ENCODE measurements around the gene ABCC3.
A peak's percentile ranks its signal among the peaks of the same experiment; 100 is the strongest.
"Not testable (repeated sequence)": the region's sequence is repeated elsewhere in the genome, so short reads cannot be mapped to it uniquely, and the experiment has no call there.

The ABCC3 gene

DNA sequence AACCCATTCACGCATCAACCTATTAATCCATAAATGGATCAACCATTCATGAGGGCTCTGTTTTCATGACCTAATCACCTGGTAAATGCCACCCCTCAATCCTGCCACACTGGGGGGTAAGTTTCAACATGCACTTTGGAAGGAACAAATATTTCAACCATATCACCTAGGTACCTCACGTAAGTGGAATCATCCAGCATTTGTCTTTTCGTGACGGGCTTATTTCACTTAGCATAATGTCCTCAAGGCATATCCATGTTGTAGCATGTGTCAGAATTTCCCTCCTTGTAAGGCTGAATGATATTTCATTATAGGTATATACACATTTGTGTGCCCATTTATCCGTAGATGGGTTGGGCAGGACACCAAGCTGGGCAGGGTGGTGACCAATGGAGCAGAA, 37.4 kb downstream of the ABCC3 start:
- no peak for DNase-seq

DNA sequence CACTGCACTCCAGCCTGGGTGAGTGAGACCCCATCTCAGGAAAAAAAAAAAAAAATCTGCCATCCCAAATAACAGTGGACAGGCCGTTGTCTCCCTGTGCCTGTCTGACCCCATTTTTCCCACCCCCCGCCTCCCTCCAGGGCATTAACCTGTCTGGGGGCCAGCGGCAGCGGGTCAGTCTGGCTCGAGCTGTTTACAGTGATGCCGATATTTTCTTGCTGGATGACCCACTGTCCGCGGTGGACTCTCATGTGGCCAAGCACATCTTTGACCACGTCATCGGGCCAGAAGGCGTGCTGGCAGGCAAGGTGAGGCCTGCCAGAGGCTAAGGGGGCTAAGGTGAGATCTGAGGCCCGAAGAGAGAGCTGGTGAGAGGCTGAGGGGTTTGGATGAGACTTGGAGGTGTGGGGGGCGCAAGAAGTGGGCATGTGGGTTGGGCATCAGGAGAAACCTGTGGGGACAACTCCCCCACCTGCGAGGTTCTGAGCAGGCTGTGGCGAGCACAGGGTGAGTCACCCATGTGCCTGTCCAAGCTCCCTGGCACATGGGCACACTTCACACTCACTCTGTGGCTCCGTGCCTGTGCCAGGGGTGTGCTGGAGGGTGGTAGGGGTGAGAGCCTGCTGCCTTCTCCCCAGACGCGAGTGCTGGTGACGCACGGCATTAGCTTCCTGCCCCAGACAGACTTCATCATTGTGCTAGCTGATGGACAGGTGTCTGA, 38.3 kb downstream of the ABCC3 start:
- no peak for DNase-seq

DNA sequence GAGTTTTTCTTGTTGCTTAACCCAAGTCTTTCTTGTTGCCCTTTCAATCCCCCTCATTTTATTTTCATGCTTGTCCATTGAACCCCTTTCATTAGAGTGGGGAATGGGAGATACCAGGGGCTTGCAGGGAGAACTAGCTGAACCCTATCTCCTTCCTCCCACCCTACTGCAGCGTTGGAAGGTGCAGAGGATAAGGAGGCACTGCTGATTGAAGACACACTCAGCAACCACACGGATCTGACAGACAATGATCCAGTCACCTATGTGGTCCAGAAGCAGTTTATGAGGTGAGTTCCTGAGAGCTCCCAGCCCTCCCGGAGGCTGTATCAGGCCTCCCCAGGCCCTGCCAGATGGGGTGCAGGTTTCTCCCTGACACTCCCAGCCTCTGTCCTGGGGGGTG, 40.5 kb downstream of the ABCC3 start:
- no peak for DNase-seq

DNA sequence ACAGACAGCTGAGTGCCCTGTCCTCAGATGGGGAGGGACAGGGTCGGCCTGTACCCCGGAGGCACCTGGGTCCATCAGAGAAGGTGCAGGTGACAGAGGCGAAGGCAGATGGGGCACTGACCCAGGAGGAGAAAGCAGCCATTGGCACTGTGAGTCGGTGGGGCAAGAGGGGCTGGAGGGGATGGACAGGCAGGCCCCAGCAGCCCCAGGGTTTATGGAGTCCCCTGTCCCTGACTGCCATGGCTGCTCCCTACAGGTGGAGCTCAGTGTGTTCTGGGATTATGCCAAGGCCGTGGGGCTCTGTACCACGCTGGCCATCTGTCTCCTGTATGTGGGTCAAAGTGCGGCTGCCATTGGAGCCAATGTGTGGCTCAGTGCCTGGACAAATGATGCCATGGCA, 40.9 kb downstream of the ABCC3 start:
- DNase-seq, result no peak

DNA sequence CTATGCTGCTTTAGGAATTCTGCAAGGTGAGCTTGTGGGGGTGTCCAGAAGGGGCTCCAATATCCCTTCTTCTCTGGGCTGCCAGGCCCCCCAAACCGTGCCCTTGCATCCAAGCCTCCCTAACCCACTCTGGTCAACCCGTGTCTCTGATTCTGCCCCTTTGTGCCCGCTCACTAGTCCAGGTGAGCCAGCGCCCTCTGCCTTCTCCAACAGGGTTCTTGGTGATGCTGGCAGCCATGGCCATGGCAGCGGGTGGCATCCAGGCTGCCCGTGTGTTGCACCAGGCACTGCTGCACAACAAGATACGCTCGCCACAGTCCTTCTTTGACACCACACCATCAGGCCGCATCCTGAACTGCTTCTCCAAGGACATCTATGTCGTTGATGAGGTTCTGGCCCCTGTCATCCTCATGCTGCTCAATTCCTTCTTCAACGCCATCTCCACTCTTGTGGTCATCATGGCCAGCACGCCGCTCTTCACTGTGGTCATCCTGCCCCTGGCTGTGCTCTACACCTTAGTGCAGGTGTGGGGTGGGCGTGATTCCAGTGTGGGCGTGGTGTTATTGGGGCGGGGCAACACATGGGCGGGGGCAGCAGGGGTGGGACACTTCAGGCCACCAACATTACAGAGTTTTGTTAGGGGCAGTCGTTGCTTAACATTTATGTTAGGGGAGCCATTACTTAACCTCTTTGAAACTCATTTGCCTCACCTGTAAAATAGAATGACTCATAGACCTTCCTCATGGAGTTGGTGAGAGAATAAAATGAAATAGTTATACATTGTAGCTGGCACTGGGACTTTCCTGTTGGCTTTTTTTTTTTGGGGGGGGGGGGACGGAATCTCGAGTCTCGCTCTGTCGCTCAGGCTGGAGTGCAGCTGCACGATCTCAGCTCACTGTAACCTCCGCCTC, 41.6 kb downstream of the ABCC3 start:
- DNase-seq, result no peak

DNA sequence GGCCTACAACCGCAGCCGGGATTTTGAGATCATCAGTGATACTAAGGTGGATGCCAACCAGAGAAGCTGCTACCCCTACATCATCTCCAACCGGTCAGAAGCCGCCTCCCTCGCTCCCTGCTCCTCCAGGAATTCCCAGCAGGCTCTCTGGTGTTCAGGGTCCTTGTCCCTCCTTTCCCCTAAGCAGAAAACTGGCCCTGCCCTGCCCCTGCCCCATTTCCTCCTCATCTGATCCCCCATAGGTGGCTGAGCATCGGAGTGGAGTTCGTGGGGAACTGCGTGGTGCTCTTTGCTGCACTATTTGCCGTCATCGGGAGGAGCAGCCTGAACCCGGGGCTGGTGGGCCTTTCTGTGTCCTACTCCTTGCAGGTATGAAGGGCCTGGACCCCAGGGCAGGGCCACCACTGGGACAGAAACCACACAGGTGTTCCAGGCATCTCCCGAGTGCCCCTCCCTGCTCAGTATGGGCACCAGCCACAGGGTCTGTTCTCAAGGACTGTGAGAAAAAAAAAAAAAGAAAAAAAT, 43.2 kb downstream of the ABCC3 start:
- DNase-seq, result no peak

DNA sequence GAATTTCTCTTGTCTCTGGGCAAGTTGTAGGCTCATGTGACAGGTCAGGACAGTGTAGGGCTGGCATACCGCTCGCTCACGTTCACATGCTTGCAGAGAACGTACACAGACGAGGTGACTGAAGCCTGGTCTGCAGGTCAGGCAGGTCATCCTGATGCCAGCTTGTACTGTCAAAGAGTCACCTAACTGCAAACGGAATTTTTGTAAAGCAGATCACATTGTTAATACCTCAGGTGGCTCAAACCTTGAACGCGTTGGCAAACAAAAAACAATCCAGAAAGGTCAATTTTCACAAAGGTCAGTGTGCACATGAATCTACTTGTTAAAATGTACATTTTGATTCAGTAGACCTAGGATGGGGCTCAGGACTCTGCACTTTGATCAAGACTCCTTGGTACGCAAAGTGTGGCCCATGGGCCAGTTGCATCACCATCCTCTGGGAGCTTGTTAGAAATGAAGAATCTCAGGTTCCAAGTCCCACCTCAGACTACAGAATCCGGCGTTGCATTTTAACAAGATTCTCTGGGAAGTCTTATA, 44.4 kb downstream of the ABCC3 start:
- no peak for DNase-seq

DNA sequence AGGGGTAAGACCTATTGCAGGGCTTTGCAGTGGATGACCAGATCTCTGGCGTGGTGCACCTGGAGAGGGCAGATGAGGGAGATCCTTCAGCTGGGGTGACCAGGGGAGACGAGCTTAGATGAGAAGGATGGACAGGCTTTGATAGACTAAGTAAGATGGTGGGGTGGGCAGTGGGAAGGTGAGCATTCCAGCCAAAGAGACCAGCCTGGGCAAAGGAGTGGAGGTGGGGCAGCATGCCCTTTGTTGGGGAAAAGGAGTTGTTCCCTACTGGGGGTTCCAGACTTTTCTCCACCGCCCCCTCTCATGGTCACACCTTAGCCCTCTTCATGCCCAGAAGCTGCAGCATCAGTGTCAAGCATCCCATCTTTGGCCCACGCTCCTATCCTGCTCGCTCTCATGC, 45.4 kb downstream of the ABCC3 start:
- no peak for DNase-seq

DNA sequence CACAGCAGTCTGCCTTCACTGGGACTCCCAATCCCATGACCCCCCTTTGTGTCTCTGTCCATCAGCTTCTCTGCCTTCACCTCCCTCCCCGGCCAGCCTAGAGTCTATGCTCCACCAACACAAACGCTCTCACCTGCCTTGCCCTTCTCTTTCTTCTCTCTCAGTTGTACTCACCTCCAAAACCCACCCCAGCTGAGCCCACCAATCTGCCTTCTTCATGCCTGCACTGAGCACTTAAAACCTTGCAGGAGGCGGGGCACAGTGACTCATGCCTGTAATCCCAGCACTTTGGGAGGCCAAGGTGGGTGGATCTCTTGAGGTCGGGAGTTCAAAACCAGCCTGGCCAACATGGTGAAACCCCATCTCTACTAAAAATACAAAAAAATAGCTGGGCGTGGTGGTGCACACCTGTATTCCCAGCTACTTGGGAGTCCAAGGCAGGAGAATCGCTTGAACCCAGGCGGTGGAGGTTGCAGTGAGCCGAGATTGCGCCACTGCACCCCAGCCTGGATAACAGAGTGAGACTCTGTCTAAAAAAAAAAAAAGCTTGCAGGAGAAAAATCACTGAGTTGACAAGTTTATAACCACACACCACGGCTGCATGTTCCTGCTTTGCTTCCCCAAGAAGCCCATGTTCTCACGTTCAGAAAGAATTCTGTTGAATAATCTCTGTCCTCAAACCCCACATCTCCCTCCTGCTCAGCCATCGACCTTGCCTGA, 46.0 kb downstream of the ABCC3 start:
- not testable (repeated sequence) for DNase-seq

DNA sequence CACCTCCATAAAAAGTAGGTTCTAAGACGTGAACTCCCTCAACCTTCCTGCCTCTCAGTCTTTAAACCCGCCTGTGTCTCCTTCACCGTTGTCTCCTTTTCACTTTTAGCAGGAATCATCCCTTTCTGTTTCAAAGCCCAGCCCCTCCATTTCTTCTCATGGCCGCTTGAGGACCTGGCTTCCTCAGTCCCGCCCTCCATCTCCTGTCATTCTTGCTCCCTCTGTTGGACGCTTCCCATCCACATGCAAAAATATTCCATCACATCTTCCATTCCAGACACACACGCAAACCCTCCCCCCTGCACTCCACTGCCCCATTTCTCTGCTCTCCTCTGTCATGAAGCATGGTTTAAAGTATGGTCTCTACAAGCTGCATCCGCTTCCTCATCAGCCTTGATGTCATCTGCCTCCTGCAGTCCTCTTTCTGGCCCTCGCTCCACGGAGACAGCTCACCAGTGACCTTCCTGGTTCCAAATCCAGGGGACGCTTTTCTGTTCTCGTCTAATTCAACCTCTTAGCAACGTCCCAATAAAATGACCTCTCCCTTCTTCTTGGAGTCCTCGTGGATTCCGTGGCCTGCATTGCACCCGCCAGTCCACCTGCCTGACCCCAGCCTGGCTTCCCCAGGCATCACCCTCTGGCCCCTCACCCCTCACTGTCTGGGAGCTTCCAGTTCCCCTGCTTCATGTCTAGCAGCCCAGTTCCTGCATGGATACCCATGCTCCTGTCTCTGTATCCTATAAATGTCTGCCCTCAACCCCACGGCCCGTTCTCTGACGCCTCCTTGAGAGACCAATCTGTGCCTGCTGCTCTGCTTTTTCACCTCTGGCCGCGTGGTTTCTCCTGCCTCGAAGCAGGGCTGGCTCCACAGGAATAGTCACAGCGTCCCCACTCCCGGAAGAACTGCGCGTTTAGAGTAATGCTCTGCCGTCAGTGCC, 46.9 kb downstream of the ABCC3 start:
- DNase-seq, result peak; percentile 54 to 80

DNA sequence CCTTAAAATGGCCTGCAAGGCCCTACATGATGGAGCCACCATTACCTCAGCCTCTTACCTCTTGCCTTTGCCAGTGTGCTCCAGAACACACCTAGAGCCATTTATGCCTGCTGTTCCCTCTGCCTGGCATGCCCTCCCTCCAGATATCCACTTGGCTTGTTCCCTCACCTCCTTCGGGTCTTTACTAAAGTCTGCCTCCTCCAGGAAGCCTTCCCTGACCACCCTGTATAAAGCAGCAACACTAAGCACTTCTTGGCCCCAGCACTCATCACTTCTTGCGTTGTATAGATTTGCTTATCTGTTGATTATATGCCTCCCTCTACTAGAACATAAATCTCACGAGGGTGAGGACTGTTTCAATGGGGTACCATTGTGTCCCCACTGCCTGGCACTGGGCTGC, 47.8 kb downstream of the ABCC3 start:
- no peak for DNase-seq

DNA sequence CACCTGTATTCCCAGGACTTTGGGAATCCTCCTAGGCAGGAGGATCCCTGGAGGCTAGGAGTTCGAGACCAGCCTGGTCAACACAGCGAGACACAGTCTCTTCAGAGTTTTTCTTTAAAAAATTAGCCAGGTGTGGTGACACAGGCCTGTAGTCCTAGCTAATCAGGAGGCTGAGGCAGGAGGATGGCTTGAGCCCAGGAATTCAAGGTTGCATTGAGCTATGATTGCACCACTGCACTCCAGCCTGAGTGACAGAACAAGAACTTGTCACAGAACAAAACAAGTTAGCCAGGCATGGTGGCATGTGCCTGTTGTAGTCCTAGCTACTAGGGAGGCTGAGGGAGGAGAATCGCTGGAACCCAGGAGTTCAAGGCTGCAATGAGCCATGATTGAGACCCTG, 48.3 kb downstream of the ABCC3 start:
- no peak for DNase-seq

DNA sequence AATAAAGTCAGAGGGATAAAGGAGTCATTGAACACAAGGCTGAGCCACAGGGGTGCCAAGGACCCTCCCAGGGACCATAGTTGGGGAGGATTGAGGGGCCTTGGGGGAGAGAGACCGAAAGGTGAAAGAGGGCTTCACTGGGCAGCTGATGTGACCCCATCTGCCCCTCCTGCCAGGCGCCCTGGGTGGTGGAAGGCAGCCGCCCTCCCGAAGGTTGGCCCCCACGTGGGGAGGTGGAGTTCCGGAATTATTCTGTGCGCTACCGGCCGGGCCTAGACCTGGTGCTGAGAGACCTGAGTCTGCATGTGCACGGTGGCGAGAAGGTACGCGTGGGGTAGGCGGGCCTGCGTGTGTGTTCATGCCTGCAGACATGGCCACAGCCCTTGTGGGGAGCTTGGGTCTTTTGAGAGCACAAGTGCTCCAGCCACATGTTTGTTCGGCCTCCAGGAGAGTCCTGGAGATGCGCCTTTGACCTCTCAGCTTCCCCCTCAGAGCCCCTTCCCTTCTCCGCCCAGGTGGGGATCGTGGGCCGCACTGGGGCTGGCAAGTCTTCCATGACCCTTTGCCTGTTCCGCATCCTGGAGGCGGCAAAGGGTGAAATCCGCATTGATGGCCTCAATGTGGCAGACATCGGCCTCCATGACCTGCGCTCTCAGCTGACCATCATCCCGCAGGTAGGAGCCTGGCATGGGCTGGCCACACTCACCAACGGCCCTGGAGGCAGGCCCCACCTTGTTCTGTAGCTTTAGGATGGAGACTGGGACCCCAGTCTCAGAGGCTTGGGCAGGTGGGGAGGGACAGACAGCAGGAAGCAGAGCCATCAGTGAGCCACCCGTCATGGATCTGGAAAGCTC, 49.0 kb downstream of the ABCC3 start:
- DNase-seq, result no peak

DNA sequence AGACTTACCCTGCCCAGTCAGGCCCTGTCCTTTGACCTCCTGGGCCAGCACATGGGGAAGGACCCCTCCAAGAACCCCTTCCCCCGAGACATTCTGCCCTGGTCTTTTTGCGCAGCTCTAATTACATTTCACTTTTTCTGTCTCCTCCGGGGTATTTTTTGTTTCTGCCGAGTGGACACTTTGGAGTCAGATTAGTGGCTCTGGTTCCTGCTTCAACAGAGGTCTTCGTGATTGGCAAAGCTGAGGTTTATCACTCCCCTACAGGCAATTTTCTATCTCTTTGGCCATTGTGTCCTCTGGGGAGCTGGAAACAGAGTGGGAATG, 49.6 kb downstream of the ABCC3 start:
- no peak for DNase-seq

DNA sequence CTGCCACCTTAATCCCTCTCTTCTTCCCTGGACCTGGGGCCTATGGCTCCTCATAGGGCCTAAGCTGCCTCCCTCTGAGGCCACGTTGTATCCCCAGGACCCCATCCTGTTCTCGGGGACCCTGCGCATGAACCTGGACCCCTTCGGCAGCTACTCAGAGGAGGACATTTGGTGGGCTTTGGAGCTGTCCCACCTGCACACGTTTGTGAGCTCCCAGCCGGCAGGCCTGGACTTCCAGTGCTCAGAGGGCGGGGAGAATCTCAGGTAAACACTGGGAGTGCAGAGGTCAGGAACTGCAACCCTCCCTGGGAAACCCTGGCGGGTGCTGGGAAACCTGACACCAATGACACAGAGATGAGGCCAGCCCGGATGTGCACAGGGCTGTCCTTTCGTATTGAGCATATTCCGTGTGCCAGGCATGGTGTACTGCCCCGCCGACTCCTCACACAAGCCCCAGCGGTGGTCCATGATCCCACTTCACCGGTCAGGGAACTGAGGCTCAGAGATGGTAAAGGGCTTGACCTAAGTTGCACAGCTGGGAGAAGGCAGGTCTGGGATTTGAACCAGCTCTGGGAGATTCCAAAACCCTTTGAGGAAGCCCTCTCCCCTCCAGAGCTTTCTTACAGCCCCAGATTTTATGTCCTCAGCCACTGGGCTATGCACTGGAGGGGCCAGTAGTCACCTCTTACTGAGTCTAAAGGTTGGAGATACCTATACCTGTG, 50.1 kb downstream of the ABCC3 start:
- peak; percentile 29 to 82 for DNase-seq

DNA sequence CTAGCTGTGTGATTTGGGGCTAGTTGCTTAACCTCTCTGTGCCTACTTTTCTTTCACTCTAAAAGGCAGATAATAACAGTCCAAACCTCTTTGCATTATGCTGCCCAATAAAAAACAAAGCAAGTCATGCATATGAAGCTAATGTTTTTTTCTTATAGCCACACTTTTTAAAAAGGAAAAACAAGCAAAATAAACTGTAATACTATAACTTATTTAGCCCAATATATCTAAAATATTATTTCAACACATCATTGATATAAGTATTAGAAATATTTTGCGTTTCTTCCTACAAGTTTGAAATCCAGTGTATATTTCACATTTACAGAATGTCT, 50.6 kb downstream of the ABCC3 start:
- DNase-seq, result no peak

DNA sequence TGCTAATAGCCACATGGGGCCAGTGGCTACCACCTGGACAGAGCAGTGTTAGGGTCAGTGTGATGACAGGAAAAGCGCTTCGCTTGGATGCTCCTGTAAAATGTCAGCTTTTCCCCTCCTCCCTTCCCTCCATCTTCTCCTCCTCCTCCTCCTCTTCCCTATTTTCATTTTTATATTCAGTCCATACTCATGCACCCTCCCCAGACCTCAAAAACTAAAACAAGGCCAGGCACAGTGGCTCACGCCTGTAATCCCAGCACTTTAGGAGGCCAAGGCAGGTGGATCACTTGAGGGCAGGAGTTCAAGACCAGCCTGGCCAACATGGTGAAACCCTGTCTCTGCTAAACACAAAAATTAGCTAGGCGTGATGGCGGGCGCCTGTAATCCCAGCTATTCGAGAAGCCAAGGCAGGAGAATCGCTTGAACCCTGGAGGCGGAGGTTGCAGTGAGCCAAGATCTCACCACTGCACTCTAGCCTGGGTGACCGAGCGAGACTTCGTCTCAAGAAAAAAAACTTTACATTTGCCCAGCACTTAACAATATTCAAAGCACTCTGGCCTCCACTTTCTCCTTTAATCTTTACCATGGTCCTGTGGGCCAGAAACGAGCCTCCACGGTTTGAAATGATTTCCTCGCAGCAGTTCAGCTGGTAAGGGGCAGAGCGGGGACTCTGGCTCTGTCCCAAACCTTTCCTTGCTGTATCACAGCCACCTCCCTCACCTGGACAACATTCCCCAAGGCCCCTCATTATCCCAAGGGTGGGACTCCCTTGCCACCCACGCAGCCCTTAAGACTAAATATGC, 51.2 kb downstream of the ABCC3 start:
- no peak for DNase-seq

DNA sequence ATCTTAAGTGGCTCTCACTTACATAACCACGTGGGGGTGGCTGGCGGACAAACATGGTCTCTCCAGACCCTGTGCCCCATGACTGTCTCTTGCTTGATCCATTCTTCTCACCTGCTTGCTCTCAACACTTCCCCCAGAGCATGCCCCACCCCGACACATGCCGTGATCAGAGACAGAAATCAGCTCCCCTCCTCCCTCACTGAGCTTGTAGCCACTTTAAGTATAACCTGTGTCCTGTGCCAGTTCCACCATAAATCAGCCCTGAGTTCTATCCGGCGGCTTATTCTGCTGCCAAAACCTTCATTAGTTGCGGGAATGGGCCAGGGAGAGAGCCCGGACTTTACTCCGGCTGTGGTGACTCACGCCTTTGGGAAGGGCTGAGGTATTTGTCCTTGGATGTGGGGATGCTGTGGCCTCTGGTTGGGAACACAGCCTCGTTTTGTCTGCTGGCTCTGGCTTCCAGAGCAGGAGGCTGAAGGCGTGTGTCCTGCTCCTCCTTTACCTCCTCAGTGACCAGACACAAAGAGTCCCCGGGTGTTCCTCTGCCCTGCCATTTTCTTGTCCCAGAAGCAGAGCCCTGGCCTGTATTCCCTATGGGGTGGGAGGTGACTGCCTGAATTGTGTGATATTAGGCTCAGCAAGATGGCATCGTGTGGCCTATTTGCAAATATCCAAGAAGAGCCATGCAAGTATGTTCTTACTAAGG, 52.0 kb downstream of the ABCC3 start:
- no peak for DNase-seq

All from NCI-H526 (cell line).